ENCODE measurements around the gene PTPRD. TPM values are rescaled to one million over a fixed set of nuclear protein-coding genes. Genes with fewer than 3 reads are reported as not detected.

PTPRD gene
- total RNA-seq, 1 donor from 2014 or later: 5.7 TPM

- no peaks in the 10 kb centered on the region for H3K9me3 Mint-ChIP-seq (ENCODE audit: low read depth)
- no peaks in the 10 kb centered on the region for H3K27me3 Mint-ChIP-seq (ENCODE audit: low read depth)
- H3K4me3 Mint-ChIP-seq (ENCODE audit: unreplicated experiment): no peak overlapping the region
- TF ChIP-seq CTCF (IDR thresholded peaks at IDR 0.05): no peak
- H3K27ac Mint-ChIP-seq (ENCODE audit: unreplicated experiment): no peak overlapping the region
- no peaks in the 10 kb centered on the region for H3K4me1 Mint-ChIP-seq (ENCODE audit: low read depth)
- DNase-seq (ENCODE audit: low spot score): no peak
- H3K36me3 Mint-ChIP-seq (ENCODE audit: low read depth): no peaks in the 10 kb centered on the region
Observed at GRCh38 chr9:8515748-8516147, 2097.1 kb downstream of the PTPRD start.

- Mint-ChIP-seq H3K27me3 (ENCODE audit: low read depth) (no peaks in the 10 kb centered on the region), H3K4me3 (ENCODE audit: unreplicated experiment) (no peak overlapping the region)
- TF ChIP-seq CTCF (IDR thresholded peaks at IDR 0.05): peak; percentile 24
Observed at GRCh38 chr9:8514760-8515159, 2098.0 kb downstream of the PTPRD start.

GRCh38 chr9:8508671-8509290 is 2104.0 kb downstream of the PTPRD start:
- no peaks in the 10 kb centered on the region for H3K27me3 Mint-ChIP-seq (ENCODE audit: low read depth)
- no peak overlapping the region for H3K4me3 Mint-ChIP-seq (ENCODE audit: unreplicated experiment)
- no peak overlapping the region for H3K27ac Mint-ChIP-seq (ENCODE audit: unreplicated experiment)

More at GRCh38 chr9:8514760-8515159, 2098.0 kb downstream of the PTPRD start:
- Mint-ChIP-seq H3K36me3 (ENCODE audit: low read depth) (no peaks in the 10 kb centered on the region), H3K27ac (ENCODE audit: unreplicated experiment) (no peak overlapping the region), H3K9me3 (ENCODE audit: low read depth) (no peaks in the 10 kb centered on the region), H3K4me1 (ENCODE audit: low read depth) (no peaks in the 10 kb centered on the region)
- DNase-seq (ENCODE audit: low spot score): no peak

GRCh38 chr9:8494571-8494970 is 2118.2 kb downstream of the PTPRD start:
- Mint-ChIP-seq H3K9me3 (ENCODE audit: low read depth) (no peaks in the 10 kb centered on the region), H3K27me3 (ENCODE audit: low read depth) (no peaks in the 10 kb centered on the region), H3K36me3 (ENCODE audit: low read depth) (no peaks in the 10 kb centered on the region), H3K27ac (ENCODE audit: unreplicated experiment) (no peak overlapping the region), H3K4me1 (ENCODE audit: low read depth) (no peaks in the 10 kb centered on the region), H3K4me3 (ENCODE audit: unreplicated experiment) (no peak overlapping the region)
- DNase-seq (ENCODE audit: low spot score): no peak
- TF ChIP-seq CTCF (IDR thresholded peaks at IDR 0.05): no peak

More at GRCh38 chr9:8508671-8509290, 2104.0 kb downstream of the PTPRD start:
- no peak for DNase-seq (ENCODE audit: low spot score)
- Mint-ChIP-seq H3K36me3 (ENCODE audit: low read depth) (no peaks in the 10 kb centered on the region), H3K9me3 (ENCODE audit: low read depth) (no peaks in the 10 kb centered on the region), H3K4me1 (ENCODE audit: low read depth) (no peaks in the 10 kb centered on the region)
- TF ChIP-seq CTCF (IDR thresholded peaks at IDR 0.05): no peak

GRCh38 chr9:8492679-8493078 is 2120.1 kb downstream of the PTPRD start:
- H3K9me3 Mint-ChIP-seq (ENCODE audit: low read depth): no peaks in the 10 kb centered on the region
- no peaks in the 10 kb centered on the region for H3K36me3 Mint-ChIP-seq (ENCODE audit: low read depth)
- DNase-seq (ENCODE audit: low spot score): no peak
- no peaks in the 10 kb centered on the region for H3K27me3 Mint-ChIP-seq (ENCODE audit: low read depth)
- no peak for TF ChIP-seq CTCF (IDR thresholded peaks at IDR 0.05)
- H3K27ac Mint-ChIP-seq (ENCODE audit: unreplicated experiment): no peak overlapping the region
- H3K4me1 Mint-ChIP-seq (ENCODE audit: low read depth): no peaks in the 10 kb centered on the region
- H3K4me3 Mint-ChIP-seq (ENCODE audit: unreplicated experiment): no peak overlapping the region

Data from chondrocyte (in vitro differentiated cells).